NCI-H2196 treated with DMSO at 0.1 percent for 48 hours (cell line): ENCODE measurements around the gene LZTR1.

Source experiments
- DNase-seq: peaks from one replicate; lab custom pipeline; 2025; ENCODE audit not compliant: unreplicated experiment; lab: John Stamatoyannopoulos, UW

Gene LZTR1

DNA sequence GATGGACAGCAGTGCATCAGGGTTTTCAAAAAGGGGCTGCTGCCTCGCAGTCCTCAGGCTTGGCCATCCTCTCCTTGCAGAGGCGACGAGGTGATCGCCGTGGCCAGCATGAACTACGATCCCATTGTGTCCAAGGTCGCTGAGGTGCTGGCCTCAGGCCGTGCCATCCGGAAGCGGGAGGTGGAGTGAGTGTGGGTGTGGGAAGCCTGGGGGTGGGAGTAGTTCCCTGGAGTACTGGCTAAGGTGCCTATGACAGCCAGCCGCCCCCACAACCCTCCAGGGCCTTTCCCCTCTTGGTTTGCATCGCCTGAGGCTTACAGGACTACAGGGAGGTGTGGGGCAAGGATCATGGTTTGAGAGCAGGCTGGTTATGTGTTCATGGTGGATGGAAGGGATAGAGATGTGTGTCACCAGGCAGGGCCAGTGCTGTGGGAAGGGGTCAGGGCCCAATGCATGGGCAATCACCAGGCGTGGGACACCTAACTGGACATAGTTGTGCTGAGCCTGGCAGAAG is 2.1 kb upstream of the LZTR1 start:
- DNase-seq = no peak

DNA sequence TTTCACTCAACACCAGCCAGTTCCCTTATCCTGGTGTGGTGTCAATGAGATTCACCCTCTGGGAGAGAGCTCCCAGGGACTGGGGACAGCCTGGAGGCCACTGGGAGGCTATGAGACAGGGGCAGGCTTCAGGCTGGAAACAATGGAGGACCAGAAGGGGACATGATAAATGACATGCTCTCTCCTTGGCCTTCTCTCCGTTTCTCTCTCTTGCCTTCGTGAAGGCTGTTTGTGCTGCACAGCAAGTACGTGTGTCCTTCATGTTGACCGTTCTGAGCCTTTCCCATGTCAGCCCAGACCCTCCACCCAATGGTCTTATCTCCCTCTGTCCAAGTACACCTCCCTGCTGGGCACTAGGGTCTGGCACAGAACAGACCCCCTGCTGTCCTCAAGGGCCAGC is 1.6 kb upstream of the LZTR1 start:
- DNase-seq = no peak

DNA sequence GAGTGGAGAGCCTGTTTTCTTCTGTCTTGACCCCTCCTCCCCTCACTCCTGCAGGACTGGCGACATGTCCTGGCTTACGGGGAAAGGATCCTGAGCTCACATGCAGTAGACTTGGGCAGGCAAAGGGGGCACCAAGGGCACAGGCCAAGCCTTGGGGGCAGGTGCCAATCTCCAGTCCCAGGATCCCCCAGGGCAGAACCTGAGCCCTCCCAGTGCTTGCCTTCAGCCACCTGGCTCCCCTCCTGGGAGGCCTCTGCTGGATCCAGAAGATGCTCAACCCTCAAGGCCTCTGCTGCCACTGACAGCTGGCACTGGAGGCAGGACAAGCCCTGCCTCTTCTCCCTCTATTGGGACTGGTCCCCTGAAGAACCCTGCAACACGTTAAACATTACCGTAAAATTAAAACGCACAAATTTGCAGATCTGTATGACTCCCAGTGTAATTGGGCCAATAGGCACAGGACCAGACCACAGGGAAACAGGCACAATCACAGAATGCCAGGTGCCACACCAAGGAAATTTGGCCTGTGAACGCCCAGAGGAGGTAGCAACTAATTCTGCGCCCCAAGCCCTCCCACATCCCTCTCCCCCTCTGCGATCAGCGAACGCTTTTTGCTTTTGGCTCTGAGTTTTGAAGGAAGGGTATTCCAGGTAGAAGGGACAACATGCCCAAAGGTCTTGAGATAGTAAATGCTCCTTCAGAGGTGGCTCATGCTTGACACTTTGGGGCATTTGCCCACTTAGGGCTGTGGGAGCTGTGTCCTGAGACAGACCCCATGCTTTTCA is 967 bp upstream of the LZTR1 start:
- DNase-seq = no peak

DNA sequence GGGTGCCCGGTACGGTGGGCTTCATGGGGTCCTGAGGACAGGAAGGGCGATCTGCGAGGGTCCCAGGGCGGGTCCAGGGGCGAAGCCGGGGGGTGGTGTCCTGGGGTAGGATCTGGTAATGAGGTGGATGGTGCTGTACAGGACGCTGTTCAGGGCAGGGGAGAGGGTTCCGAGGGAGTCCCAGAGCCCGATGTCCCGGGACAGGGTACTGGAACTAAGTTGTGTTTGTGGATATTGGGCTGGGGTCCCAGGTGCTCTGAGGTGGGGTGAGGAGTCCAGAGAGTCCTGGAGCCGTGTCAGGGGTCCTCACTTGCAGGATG is 426 bp downstream of the LZTR1 start:
- DNase-seq = no peak

DNA sequence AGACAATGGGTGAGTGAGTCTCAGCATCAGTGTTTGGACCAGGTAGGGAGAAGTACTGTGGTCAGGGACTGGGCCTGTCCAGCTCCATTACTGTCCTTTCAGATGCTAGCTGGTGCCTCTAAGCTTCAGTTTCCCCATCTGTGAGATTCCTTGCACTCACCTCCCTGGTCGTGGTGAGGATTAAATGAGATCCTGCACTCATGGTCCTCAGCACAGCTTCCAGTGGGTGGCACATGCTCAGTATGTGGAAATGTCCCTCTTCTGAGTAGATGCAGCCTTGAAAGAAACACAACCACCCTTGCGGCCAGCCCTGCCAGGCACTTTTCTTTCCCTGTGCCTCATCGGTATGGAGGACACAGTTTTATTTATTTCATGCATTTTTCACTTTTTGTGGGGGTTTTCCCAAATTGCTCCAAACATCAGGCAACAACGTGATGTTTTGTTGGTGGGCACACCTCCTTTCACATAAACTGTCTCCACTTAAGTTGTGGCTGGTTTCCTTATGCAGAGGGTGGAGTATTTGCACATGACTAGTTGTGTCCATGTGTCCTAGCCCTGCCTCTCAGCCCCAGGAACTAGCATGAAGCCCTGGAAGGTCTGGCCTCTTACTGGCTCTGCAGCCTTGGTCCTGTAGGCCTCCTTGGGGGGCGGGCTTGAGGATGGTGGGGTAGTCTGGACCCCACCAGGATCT is 1.1 kb downstream of the LZTR1 start:
- DNase-seq = no peak

DNA sequence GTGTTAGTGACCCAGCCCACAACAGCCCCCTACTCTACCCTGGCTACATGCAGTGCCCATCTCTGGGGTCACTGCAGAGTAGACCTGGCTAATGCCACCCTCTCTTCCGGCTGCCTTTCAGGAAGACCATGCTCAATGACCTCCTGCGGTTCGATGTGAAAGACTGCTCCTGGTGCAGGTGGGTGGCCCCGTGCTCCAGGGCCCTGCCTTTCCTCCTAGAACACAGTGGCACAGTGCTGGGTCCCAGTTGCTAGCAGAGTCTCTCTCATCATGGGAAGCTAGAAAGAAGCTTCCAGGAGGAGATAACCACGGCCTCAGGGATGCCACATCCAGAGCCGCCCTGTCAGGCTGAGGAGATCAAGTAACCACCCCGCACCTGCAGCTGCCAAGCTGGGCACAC is 3.6 kb downstream of the LZTR1 start:
- no peak for DNase-seq

DNA sequence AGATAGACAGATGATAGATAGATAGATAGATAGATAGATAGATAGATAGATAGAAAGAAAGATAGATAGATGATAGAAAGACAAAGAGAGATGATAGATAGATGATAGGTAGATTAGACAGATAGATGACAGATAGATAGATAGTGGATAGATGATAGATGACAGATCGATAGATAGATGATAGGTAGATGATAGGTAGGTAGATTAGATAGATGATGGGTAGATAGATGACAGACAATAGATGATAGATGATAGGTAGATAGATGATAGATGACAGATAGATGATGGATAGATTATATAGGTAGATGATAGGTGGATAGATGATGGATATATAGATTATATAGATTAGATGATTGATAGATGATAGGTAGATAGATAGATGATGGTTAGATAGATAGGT is 4.3 kb downstream of the LZTR1 start:
- DNase-seq = no peak

DNA sequence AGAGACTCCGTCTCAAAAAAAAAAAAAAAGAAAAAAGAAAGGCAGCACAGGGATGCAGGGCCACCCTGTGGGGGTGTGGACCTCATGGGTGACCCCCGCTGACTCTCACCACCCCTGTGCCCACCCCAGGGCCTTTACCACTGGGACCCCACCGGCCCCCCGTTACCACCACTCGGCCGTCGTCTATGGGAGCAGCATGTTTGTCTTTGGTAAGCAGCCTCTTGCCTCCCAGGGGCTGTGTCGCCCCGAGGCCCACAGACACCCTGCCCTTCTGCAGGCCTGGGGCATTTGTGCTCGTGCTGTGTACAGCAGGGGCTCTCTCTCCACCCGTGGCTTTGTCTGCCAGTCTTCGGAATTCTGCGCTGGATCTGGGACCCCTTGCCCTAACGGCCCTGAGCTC is 5.3 kb downstream of the LZTR1 start:
- DNase-seq = no peak

DNA sequence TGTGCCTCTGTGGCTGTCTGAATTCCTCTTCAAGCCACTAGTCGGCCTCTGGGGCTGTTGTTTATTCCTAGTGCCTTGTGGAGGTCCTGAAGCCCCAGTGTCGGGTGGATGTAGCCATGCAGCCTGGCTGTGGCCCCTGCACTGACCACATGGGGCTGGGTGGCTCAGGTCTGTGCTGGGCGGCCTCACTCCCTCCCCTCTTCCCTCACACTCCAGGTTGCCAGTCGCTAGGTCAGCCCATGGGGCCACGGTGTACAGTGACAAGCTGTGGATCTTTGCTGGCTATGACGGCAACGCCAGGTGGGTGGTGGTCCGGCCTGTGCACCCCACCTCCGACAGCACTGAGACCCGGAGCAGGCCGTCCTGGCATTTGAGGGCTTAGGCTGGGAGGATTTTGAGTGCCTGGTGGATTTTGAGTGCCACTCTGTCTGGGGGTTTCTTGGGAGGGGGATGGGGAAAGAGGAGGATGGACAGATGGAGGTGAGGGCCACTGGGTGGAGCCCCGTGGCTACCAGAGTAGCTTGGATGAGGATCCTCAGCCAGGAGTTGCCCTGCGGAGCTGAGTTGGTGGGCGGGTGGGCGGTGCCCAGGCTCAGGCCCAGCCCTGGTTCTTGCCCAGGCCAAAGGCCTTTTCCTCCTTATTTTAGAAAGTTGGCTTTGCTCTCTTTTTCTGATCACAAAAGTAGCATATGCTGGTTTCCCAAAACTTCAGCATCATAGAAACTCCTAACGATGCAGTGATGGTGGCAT is 6.7 kb downstream of the LZTR1 start:
- DNase-seq = no peak

DNA sequence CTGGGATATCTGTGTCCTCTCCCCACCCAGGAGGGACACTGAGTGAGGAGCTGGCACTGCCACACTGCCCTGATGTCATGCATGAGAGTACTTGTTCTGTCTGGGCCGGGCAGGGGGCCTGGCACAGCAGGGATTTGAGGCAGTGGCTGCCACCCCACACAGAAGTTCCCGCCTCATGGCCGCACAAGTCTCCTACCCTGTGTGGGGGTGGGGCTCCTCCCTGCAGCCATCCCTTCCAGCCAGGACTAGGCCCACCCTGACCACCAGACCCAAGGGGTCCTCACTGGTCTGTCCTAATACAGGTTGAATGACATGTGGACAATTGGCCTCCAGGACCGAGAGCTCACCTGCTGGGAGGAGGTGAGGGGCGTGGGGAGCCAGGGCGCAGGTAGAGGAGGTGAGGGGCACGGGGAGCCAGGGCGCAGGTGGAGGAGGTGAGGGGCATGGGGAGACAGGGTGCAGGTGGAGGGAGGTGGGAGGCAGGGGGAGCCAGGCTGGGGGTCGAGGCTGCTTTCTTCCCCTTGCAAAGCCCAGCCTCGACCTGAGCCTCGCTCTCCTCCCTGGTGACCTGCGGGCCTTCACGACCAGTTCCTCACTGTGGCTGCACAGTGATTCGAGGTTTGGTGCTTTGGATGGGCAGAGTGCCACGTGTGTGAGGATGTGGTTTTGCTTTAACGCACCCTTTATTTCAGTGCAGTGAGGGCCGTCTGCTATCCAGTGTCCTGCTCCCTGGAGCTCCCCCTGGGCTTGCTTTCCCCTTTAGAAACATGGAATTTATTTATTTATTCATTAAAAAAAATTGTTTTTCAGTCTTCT is 7.4 kb downstream of the LZTR1 start:
- no peak for DNase-seq

DNA sequence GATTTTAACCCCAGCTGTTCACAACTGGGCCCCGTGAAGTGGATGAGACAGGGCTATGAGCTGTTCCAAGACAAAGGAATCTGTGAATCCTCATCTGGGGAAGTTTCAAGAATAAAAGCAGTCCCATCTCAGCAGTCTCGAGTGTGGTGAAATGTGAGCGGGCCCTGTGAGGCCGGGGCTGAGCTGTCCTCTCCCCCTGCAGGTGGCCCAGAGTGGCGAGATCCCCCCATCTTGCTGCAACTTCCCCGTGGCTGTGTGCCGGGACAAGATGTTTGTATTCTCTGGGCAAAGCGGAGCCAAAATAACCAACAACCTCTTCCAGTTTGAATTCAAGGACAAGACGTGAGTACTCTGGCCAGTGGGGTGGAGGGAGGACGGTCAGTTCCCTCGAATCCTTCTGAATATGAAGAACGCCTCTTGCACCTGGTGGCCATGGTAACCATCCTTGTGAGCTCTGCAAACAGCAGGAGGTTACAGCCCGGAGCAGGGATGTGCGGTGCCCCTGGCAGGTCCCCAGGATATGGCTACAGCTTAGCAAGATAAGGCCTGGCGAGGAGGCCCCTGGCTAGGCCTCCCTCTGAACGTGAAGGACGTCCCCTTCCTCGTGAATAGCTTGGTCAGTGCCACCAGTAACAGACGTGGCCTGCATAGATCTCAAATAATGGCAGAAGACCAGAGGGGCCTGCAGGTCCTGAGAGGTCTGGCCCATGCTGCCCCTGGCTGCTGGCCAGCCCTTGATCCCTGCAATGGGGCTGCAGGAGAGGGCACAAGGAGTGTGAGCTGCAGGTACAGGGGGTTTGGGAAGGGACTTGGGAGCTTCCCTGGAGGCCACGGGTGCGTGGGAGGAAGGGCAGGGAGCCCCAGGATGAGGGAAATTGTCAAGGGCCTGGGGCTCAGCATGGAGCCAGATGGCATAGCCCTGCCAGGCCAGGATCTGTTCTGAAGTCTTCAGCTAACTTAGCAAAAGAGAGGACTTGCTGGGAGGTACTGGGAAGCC is 8.4 kb downstream of the LZTR1 start:
- DNase-seq = no peak

DNA sequence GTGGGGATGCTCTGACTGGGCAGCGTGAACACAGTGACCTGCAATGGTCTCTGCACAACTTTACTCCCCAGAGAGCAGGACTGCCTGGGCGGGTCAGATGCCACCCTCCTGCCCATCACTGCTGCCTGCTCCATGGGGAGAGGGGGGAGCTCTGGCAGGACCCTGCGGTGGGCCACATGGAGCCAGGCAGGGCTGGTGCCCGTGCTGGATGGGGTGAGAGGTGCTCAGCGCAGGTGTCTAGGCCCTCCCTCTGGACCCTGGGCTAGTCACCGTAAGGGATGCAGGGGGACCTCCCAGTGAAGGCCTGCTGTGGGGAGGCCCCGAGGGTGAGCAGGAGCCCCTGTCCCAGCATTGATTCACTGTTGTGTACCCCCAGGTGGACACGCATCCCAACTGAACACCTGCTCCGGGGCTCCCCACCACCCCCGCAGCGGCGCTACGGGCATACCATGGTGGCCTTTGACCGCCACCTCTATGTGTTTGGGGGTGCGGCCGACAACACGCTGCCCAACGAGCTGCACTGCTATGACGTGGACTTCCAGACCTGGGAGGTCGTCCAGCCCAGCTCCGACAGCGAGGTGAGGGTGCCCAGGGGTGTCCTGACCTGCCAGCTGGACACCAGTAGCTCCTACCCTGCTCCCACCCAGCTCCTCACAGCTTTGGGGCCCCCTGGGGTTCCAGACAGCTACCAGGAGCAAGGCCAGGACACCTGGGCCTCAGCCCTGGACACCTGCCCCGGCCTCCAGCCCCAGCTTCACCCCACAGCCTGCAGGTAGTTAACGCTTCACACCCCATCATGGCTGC is 9.4 kb downstream of the LZTR1 start:
- DNase-seq = no peak

DNA sequence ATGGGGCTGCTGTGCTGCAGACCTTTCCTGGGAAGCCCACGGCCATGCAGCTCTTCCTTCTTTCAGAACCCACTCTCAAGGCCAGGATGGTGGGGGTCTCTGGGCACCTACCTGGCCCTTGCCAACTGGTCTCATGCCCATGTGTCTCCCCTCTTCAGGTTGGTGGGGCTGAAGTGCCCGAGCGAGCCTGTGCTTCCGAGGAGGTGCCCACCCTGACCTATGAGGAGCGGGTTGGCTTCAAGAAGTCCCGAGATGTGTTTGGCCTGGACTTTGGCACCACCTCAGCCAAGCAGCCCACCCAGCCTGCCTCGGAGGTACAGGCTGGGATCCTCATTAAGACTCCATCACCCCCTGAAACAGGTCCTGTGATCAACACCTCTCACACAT is 10.0 kb downstream of the LZTR1 start:
- no peak for DNase-seq

DNA sequence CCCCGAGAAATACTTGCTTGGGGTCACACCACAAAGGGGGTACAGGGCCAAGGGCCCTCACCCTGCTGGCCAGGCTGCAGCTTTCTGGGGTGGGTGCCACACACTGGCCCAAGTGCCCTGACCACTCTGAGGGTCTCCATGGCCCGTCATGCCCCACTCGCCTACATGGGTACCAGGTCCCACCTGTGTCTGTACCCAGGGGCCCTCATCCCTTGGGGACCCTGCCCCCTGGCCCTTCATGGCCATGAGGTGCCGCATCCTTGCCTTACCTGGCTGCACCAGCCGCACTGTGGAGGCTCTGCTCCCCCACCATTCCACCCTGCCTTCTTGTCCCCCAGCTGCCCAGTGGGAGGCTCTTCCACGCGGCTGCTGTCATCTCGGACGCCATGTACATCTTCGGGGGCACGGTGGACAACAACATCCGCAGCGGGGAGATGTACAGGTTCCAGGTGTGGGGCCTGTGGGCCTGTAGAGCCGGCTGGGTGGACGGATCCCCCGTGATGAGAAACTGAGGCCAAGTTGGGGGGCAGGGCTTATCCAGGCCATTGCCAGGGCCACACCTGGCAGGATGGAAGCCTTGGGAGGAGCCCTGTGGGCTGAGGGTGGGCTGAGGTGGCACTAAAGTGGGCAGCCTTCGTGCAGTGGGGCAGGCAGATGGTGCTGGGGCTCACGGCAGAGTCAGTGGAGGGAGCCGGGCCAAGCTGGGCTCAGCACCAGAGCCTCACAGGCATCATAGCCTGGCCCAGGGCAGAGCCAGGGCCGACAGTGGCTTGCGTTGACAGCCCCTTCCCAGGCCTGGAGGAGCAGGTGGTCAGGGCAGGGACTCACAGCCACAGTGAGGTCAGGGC is 10.6 kb downstream of the LZTR1 start:
- no peak for DNase-seq

DNA sequence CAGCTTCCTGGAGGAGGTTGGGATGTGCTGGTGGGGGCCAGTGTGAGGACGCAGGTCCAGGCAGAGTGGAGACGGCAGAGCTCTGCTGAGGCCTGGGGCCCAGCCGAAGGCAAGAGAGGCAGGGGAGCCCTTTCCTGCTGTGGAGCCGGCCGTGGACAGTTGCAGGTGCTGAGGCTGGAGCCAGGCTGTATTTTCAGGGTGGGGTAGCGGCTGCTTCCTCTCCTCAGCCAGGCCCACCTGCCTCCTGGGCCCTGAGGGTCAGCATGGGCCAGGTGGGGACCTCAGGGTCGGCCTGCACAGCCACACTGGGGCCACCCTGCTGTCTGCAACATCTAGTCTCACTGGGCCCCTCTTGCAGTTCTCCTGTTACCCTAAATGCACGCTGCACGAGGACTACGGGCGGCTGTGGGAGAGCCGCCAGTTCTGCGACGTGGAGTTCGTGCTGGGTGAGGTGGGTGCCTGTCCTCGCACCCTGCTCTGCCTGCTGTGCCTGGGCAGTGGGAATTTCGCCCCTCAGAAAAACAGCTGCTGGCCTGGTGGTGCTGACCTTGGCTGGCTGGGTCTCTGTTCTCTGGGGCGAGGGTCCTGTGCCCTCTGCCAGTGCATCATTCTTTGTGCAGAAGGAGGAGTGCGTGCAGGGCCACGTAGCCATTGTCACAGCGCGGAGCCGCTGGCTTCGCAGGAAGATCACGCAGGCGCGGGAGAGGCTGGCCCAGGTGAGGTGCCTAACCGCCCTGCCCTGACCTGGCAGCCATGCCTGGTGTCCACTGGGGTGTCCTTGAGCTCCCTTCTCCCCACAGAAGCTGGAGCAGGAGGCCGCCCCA is 11.4 kb downstream of the LZTR1 start:
- DNase-seq = no peak

DNA sequence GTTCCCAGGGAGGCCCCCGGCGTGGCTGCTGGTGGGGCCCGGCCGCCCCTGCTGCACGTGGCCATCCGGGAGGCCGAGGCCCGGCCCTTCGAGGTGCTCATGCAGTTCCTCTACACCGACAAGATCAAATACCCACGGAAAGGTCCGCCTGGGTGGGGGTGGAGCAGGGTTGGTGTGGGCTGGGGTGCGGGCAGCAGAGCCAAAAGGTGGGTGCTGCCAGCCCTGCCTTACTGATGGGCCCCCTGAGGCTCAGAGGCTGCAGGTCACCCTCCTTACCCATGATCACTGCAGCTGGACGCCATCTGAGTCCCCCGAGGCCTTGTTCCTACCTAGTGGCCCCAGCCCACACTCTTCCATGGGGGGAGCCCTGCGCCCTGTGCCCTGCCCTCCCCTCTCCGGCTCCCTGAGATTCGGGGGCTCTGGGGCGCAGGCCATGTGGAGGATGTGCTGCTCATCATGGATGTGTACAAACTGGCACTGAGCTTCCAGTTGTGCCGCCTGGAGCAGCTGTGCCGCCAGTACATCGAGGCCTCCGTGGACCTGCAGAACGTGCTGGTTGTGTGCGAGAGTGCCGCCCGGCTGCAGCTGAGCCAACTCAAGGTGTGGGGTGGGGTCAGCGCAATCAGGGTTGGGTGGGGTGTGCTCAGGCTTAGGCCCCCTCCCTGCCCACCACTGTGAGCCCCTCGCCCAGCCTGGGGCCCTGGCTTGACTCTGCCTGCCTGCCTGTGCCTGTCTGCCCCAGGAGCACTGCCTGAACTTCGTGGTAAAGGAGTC is 12.2 kb downstream of the LZTR1 start:
- DNase-seq = no peak

DNA sequence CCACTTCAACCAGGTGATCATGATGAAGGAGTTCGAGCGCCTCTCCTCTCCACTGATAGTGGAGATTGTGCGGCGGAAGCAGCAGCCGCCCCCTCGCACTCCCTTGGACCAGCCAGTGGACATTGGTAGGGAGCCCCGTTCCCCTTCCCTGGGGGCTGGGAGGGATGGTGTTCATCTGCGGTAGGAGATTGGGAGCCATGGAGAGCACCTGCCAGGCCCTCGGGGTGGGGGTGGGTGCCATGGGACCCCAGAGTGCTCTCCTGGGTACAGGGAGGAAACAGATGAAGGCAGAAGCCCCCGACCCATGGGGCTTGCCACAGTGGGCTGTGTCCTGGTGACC is 12.8 kb downstream of the LZTR1 start:
- DNase-seq = no peak
